Measurements from ENCODE around the gene CNP. TPM values are rescaled to one million over a fixed set of nuclear protein-coding genes. Genes with fewer than 3 reads are reported as not detected.
A peak's percentile ranks its signal among the peaks of the same experiment; 100 is the strongest.
"Not testable (repeated sequence)": the region's sequence is repeated elsewhere in the genome, so short reads cannot be mapped to it uniquely, and the experiment has no call there.

CNP gene
- total and polyA plus RNA-seq, 2 of the 8 experiments (the other 6 are each of a cell fraction or from before 2014, with no cell fraction given), result 21.9 to 60.6 TPM

GRCh38 chr17:42012363-42012762 lies 45.8 kb downstream of the CNP start:
- H3K4me1 ChIP-seq (replicated peaks in 1 of 4; ENCODE audit: control insufficient read depth in 3 of 4, insufficient read depth in 4 of 4, low read length in 3 of 4), result peaks cover 6 to 19% (median 13%) of the 10 kb centered on the region in 4 experiments
- peak overlapping the region; percentile 79 for H3K27ac ChIP-seq (ENCODE audit: low read depth, low read length)
- not testable (repeated sequence) for H3K18ac ChIP-seq (ENCODE audit: extremely low read depth, low read length); H2AFZ ChIP-seq (ENCODE audit: low read length); H3K23ac ChIP-seq (ENCODE audit: insufficient read length); H3K56ac ChIP-seq (replicated peaks; ENCODE audit: insufficient read length, low read depth, low read length); H3K27me3 ChIP-seq (replicated peaks in 1 of 4; ENCODE audit: control insufficient read depth in 3 of 4, extremely low read depth in 1 of 4, insufficient read depth in 3 of 4, low read length in 3 of 4); H4K5ac ChIP-seq (ENCODE audit: insufficient read length, low read depth, low read length); H2BK120ac ChIP-seq (replicated peaks; ENCODE audit: low read depth, low read length); H2BK15ac ChIP-seq (ENCODE audit: low read length); H4K91ac ChIP-seq (replicated peaks; ENCODE audit: insufficient read length, low read length); H4K20me1 ChIP-seq (replicated peaks in 1 of 2; ENCODE audit: control insufficient read depth in 1 of 2, insufficient read depth in 2 of 2, low read length in 2 of 2); H3K9me3 ChIP-seq (ENCODE audit: insufficient read depth in 2 of 2, low read depth in 1 of 2, low read length in 1 of 2); H2BK20ac ChIP-seq (ENCODE audit: low read length); DNase-seq (ENCODE audit: low read depth in 1 of 2, low spot score in 2 of 2); H3K14ac ChIP-seq (ENCODE audit: insufficient read length); H3K4ac ChIP-seq (replicated peaks; ENCODE audit: insufficient read length, low read depth, low read length); H3K9ac ChIP-seq (replicated peaks in 1 of 4; ENCODE audit: extremely low read depth in 1 of 4, low read depth in 3 of 4, low read length in 3 of 4); H3K23me2 ChIP-seq (ENCODE audit: low read depth, low read length); H3K36me3 ChIP-seq (ENCODE audit: control insufficient read depth in 2 of 4, insufficient read depth in 4 of 4, low read length in 3 of 4); H3K79me1 ChIP-seq (ENCODE audit: low read depth, low read length); H4K8ac ChIP-seq (ENCODE audit: extremely low read depth, insufficient read depth, low read length); FAIRE-seq
- ChIA-PET POLR2A (ENCODE audit: partially characterized antibody) (interaction anchor here (0.6 to 2.6 kb wide), 11 partner anchors 7 to 100 kb away, joined by 3 to 8 read pairs (median 3); partner anchors contain the start of genes ACLY, DHX58 and ZNF385C), CTCF (ENCODE audit: partially characterized antibody) (interaction anchor here (0.9 to 38.8 kb wide), 12 partner anchors 11 to 101 kb away, joined by 3 to 1084 read pairs (median 4); partner anchors contain the start of genes DHX58, HSPB9, KAT2A and ZNF385C)
- H3K79me2 ChIP-seq (ENCODE audit: control insufficient read depth in 1 of 2, insufficient read depth in 2 of 2, low read length in 2 of 2), result peaks cover 49 to 95% of the 10 kb centered on the region in 2 experiments
- peak overlapping the region in 2 of 4 experiments; percentile 2 to 25; a peak in 1 of 8 replicates for H3K4me3 ChIP-seq (ENCODE audit: extremely low read depth in 1 of 4, insufficient read depth in 2 of 4, low read depth in 3 of 4, low read length in 4 of 4)
- peak overlapping the region; percentile 95; the same call in 1 of the 2 replicates for H2AK5ac ChIP-seq (ENCODE audit: low read depth, low read length)
- peak overlapping the region; percentile 47 to 60; a peak in 3 of 4 replicates for H3K4me2 ChIP-seq (ENCODE audit: insufficient read depth in 1 of 2, low read depth in 2 of 2, low read length in 2 of 2)
- 40% methylated on average over 4 of the region's 4 CpGs; no CpG with 5 or more reads in 1 of the 2 experiments for whole genome bisulfite sequencing, 2 experiments (ENCODE audit: extremely low coverage in 1 of 2, insufficient coverage in 1 of 2, insufficient read length in 1 of 2, insufficient replicate concordance in 2 of 2, low coverage in 1 of 2, low lambda C conversion rate in 2 of 2, missing lambda C conversion rate in 1 of 2)
- H2BK5ac ChIP-seq (ENCODE audit: low read depth, low read length), result peak overlapping the region; percentile 76; the same call in 1 of the 2 replicates
- peak overlapping the region; percentile 80; the same call in 1 of the 2 replicates for H2BK12ac ChIP-seq (ENCODE audit: low read depth, low read length)
- TF ChIP-seq MAFK (IDR thresholded peaks at IDR 0.05; ENCODE audit: low read depth, low read length) (peak; percentile 47; the same call in 1 of the 2 replicates), SRF (IDR thresholded peaks at IDR 0.05; ENCODE audit: low read depth, low read length) (peak; percentile 97), POLR2A (IDR thresholded peaks at IDR 0.05; ENCODE audit: control extremely low read depth in 1 of 2, low read depth in 2 of 2, low read length in 2 of 2) (peak in 1 of 2 experiments; percentile 44; a peak in 1 of 3 replicates), SP1 (IDR thresholded peaks at IDR 0.05; ENCODE audit: low read depth, low read length) (peak; percentile 32; the same call in 1 of the 2 replicates), EP300 (IDR thresholded peaks at IDR 0.05; ENCODE audit: borderline replicate concordance in 1 of 2, low read depth in 2 of 2, low read length in 2 of 2) (peak in 1 of 2 experiments; percentile 81; a peak in 1 of 3 replicates), POU5F1 (IDR thresholded peaks at IDR 0.05; ENCODE audit: low read depth, low read length) (0 out of 2 replicates have a peak, but pooled peaks have one; percentile 18)

Measured in H1 (cell line).